NT2/D1 (cell line): ENCODE measurements around the gene DTD1.

ENCODE experiments used
- SUZ12 ChIP-seq: IDR thresholded peaks from 2 replicates; pipeline ENCODE4 v1.6.1; 2011; ENCODE audit not compliant: insufficient read length, insufficient read depth; ENCODE audit errors: extremely low read depth
- YY1 ChIP-seq: IDR thresholded peaks from 2 replicates; pipeline ENCODE4 v1.6.1; 2011; ENCODE audit not compliant: insufficient read length, insufficient read depth

GRCh38 chr20:18715564-18715963, 127.7 kb downstream of the DTD1 start:
- no peak for TF ChIP-seq YY1
- TF ChIP-seq SUZ12 = no peak
